ENCODE data around the gene CMPK1.
"Not testable (repeated sequence)": the region's sequence is repeated elsewhere in the genome, so short reads cannot be mapped to it uniquely, and the experiment has no call there.

The CMPK1 gene

DNA sequence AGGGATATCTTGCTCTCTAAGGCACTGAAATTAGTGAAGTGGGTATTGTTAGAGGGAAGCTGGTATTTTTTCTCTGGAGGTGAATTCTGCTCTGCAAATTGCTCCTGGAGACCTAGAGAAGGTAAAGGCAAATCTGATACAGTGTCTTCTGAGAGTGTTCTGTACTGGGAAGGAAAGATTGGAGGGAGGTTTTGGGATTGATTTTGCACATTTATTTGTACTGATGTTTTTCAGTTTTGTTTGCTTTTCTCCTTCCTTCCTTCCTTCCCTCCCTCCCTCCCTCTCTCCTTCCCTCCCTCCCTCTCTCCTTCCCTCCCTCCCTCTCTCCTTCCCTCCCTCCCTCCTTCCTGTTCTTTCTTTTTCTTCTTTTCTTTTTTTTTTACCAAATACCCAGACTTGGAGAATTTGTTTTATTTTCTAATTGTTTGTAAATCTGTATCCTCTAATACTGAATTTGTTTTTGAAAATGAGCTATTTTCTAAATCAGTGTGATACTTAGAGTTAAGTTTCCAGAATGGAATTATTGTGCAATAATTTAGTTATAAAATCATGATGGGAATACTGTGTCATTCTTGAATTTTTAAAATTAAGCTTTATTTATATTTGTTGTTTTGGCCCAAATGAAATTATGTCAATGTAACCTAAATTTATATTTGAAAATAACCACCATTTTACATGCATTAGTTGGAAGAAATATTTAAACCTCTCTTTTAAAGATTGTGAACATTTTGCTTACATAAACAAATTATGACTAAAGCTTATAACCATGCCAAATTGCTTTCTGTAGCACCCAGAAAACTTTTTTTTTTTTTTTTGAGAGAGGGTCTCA, 4.9 kb downstream of the CMPK1 start:
- no peak for DNase-seq

DNA sequence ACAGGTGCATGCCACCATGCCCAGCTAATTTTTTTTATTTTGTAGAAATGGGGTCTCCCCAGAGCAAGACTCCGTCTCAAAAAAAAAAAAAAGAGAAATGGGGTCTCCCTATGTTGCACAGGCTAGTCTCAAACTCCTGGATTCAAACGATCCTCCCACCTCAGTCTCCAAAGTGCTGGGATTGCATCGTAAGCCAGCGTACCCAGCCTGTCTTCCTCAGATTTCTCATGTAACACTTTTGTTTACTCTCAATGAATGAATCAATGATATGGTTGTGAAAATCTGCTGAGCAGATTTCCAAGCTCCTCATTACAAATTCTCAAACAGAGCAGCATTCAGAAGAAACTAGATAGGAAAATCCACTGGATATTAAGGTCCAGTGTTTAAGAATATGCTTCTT, 6.6 kb downstream of the CMPK1 start:
- no peak for DNase-seq

GRCh38 chr1:47346979-47347378, 13.4 kb downstream of the CMPK1 start:
- DNase-seq = not testable (repeated sequence)

DNA sequence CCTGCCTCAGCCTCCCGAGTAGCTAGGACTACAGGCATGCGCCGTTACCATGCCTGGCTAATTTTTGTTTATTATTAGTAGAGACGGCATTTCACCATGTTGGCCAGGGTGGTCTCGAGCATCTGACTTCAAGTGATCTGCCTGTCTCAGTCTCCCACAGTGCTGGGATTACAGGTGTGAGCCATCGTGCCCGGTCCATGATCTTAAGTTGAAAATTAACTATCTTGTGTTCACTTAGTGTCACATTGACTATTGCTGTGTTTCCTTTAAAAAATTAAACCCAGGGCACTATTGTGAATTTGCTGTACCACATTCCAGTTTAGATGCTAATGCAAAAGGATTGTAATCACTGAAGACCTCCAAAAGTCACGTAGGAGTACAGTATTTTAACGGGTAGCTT, 14.1 kb downstream of the CMPK1 start:
- no peak for DNase-seq

GRCh38 chr1:47348246-47348645, 14.7 kb downstream of the CMPK1 start:
- DNase-seq = no peak

GRCh38 chr1:47351305-47351704, 17.7 kb downstream of the CMPK1 start:
- no peak for DNase-seq

DNA sequence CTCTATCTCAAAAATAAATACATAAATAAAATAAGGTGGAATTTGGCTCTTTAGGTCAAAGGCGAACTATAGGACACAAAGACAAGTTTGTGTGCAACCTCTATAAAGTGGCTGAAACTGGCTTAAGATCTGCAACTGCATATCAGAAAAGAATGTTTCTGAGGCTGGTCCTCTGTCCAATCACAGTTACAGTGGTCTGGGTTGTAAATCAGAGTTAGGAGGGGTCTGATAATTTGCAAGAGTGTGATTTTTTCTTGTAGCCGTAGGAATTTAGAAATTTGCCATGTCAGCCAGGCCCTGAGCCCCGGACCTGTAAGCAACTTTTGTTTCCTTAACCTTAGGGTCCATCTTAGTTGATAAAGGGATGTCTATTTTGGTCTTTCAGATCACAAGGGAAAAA, 27.8 kb downstream of the CMPK1 start:
- DNase-seq = no peak

- DNase-seq = no peak
These were observed 29.2 kb downstream of the CMPK1 start for GRCh38 chr1:47362828-47363227.

- no peak for DNase-seq
These were observed 34.1 kb downstream of the CMPK1 start for GRCh38 chr1:47367651-47368050.

GRCh38 chr1:47371016-47371517, 37.5 kb downstream of the CMPK1 start:
- DNase-seq = no peak

- no peak for DNase-seq
These were observed 40.9 kb downstream of the CMPK1 start for GRCh38 chr1:47374501-47374900.

- DNase-seq = no peak
These were observed 44.6 kb downstream of the CMPK1 start for GRCh38 chr1:47378147-47378546.

DNA sequence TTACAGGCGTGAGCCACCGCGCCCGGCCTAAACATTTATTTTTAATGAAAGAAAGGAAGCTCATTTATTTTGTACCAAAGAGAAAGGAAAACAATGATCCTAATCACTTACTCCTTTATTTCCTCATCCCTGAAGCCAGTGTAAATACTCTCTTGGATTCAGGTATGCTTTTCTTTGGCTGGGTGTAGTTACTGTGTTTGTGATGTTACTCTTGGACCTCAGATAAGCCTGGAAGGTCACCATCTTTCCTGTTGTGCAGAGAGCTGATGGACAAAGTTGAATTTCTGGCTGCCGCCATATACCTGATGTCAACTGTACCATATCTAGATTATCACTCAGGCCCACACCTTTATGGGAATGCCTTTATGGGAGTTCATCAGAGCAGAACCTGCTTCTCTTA, 47.1 kb downstream of the CMPK1 start:
- DNase-seq = no peak

DNA sequence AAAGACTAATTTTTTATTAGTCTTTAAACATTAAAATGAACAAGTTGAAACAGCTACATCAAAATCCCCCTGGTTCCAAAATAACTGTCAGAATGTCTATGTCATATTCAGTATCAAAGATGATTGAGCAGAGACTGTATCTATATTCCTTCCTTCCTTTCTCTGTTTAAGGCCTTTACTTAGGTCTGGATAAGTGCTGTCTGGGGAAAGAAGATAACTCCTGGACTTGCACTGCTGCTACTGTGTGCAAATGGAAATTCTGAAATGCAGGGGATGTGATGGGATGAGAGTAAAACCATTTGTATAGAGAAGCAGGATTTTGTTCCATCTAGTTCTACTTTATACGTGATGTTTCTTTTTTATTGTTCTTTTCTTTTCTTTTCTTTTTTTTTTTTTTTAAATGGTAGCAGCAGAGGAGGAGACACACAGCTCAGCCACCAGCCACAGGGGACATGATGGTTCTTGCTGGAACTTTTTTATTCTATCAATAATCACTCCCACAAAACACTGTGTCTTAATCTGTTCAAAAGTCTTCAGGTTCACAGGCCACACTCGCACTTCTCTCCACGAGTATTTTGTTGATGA, 48.9 kb downstream of the CMPK1 start:
- DNase-seq = no peak

- no peak for DNase-seq
These were observed 50.5 kb downstream of the CMPK1 start for GRCh38 chr1:47384083-47384482.

DNA sequence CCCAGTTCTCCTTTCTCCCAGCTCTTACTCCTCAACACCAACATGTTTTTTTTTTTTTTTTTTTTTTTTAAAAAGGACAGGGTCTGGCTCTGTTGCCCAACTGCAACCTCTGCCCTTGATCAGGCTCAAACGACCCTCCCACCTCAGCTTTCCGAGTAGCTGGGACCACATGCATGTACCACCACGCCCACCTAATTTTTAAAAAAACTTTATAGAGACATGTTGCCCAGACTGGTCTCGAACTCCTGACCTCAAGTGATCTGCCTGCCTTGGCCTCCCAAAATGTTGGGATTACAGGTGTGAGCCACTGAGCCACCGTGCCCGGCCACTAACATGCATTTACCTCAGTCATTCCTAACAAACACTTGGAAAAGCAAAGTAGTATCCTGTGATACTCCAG, 51.4 kb downstream of the CMPK1 start:
- no peak for DNase-seq

DNA sequence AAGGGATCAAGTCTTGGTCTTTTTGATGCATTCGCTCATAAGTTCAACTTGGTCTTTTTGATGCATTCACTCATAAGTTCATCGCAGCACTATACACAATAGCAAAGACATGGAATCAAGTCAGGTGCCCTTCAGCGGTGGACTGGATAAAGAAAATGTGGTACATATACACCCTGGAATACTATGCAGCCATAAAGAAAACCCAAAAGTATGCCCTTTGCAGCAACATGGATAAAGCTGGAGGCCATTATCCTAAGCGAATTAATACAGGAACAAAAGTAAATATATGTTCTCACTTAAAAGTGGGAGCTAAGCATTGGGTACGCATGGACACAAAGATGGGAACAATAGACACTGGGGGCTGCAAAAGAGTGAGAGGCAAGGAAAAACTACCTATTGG, 52.7 kb downstream of the CMPK1 start:
- no peak for DNase-seq

DNA sequence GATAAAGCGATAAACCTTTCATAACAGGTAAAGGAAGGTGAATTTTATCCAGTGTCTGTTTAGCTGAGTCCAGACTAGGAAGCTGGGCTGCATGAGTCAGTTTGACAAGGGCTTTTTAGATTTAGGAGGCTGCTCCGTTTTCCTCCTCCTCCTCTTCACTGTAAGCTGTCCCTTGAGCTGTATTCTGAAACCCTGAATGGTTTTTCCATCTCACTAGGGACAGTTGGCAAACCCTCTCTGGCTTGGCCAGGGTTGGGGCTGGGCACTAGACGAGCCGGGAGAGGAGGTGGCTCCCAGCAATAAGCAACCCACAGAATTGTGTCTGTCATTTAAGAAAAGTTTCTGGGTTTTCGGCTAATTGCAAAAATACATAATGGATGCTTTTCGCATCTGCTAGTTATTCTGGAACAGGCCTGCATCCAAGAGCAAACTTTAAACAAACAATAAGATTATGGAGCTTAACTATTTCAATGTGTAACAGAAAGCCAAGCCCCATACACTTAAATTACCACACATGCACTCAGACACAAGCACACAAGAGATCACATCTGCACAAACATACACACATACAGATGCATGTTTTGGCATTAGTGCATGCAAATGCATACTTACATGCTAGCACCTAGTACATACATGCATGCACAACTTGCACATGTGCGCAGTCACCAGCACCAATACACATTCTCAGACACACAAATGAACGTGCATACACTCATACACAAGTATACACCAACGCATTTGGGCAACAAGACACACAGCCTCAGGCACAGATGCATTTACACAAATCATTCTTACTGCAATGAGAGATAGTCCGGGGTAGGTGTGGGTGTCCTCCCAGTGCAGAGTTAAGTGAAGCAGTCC, 54.7 kb downstream of the CMPK1 start:
- DNase-seq = no peak

- DNase-seq = peak; percentile 41
These were observed 55.3 kb downstream of the CMPK1 start for GRCh38 chr1:47388891-47389238.

- DNase-seq = no peak
These were observed 56.1 kb downstream of the CMPK1 start for GRCh38 chr1:47389731-47390130.

- no peak for DNase-seq
These were observed 57.3 kb downstream of the CMPK1 start for GRCh38 chr1:47390843-47391242.

DNA sequence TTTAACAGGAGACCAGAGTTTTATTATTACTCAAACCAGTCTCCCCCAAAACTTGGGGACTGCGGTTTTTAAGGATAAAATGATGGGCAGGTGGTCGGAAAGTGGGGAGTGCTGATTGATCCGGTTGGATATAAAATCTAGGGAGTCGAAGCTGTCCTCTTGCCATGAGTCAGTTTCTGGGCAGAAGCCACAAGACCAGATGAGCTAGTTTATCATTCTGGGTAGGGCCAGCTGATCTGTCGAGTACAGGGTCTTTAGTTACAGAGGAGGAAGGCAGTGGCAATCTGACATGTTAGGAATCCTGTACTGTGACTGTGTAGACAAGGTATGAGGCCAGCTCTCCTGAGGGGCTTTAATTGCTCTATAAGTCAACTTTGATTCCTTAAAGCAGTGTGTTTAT, 59.6 kb downstream of the CMPK1 start:
- no peak for DNase-seq

- DNase-seq = no peak
These were observed 61.8 kb downstream of the CMPK1 start for GRCh38 chr1:47395433-47395832.
